Measurements from ENCODE around the gene KCNJ8. TPM values are rescaled to one million over a fixed set of nuclear protein-coding genes. Genes with fewer than 3 reads are reported as not detected.

KCNJ8 gene
- total and polyA plus RNA-seq, 10 of the 15 experiments (the other 5 are each of a cell fraction or from before 2014, with no cell fraction given): not detected

GRCh38 chr12:21814327-21814726, 39.8 kb upstream of the KCNJ8 start:
- 8% methylated on average over 2 of the region's 2 CpGs for WGBS (ENCODE audit: insufficient coverage, insufficient replicate concordance, low lambda C conversion rate, missing lambda C conversion rate)
- FAIRE-seq (no peak), DNase-seq (ENCODE audit: low read depth, low spot score) (no peak), ATAC-seq (no peak)
- POLR2A ChIA-PET: no interaction called here
- SMC1A ChIA-PET (ENCODE audit: uncharacterized antibody, unreplicated experiment): no interaction called here
- in situ Hi-C loops (cut with MboI): no loop called here
- no peak overlapping the region for H2AFZ ChIP-seq (ENCODE audit: control insufficient read depth, low read depth, low read length)
- TF ChIP-seq ESRRA (IDR thresholded peaks at IDR 0.05; ENCODE audit: low read length): no peak
- TF ChIP-seq RCOR1 (conservative IDR thresholded peaks at IDR 0.05; ENCODE audit: low read depth, low read length): no peak
- no peak for TF ChIP-seq NBN (IDR thresholded peaks at IDR 0.05)
- no peak for TF ChIP-seq NRF1 (conservative IDR thresholded peaks at IDR 0.05; ENCODE audit: low read depth, low read length)
- TF ChIP-seq MYC (IDR thresholded peaks at IDR 0.05; ENCODE audit: insufficient read depth, insufficient read length, insufficient replicate concordance, low read length, severe bottlenecking): no peak
- no peak for TF ChIP-seq BMI1 (IDR thresholded peaks at IDR 0.05; ENCODE audit: borderline replicate concordance)
- TF ChIP-seq NR2C2 (IDR thresholded peaks at IDR 0.05; ENCODE audit: borderline replicate concordance, control insufficient read depth, insufficient read length, low read depth): no peak
- TF ChIP-seq PBX3 (IDR thresholded peaks at IDR 0.05; ENCODE audit: insufficient replicate concordance, low read depth, low read length): no peak
- TF ChIP-seq RUNX3 (IDR thresholded peaks at IDR 0.05; ENCODE audit: low read length): no peak
- no peak for TF ChIP-seq ZZZ3 (IDR thresholded peaks at IDR 0.05; ENCODE audit: control insufficient read depth, insufficient read length, low read depth)
- no peak for TF ChIP-seq IKZF2 (IDR thresholded peaks at IDR 0.05)
- TF ChIP-seq ZNF274 (IDR thresholded peaks at IDR 0.05; ENCODE audit: insufficient read depth, insufficient read length): no peak
- H3K4me3 ChIP-seq: no peak overlapping the region
- H3K27ac ChIP-seq (ENCODE audit: control insufficient read depth, insufficient read depth): no peak overlapping the region
- RAD21 ChIA-PET (ENCODE audit: unreplicated experiment): no interaction called here
- no peak overlapping the region for H3K9ac ChIP-seq (ENCODE audit: control insufficient read depth, insufficient read depth, low read length)
- H3K27me3 ChIP-seq (replicated peaks in 1 of 2; ENCODE audit: control insufficient read depth in 2 of 2, insufficient read depth in 2 of 2, low read length in 1 of 2): no peaks in the 10 kb centered on the region
- H3K4me2 ChIP-seq (ENCODE audit: control insufficient read depth, insufficient read depth): no peak overlapping the region
- H3K79me2 ChIP-seq (ENCODE audit: control insufficient read depth, insufficient read depth, low read length): no peaks in the 10 kb centered on the region
- no peaks in the 10 kb centered on the region for H3K36me3 ChIP-seq (ENCODE audit: control insufficient read depth in 2 of 2, insufficient read depth in 2 of 2, low read length in 1 of 2)
- no peaks in the 10 kb centered on the region for H3K9me3 ChIP-seq (replicated peaks; ENCODE audit: control insufficient read depth, insufficient read depth, low read length)
- BruUV-seq (replicated peaks): no TSS peak
- H3K4me1 ChIP-seq (ENCODE audit: control insufficient read depth, insufficient read depth, low read length): no peaks in the 10 kb centered on the region
- CTCF ChIA-PET: no interaction called here
- H4K20me1 ChIP-seq (ENCODE audit: control insufficient read depth, insufficient read depth): no peaks in the 10 kb centered on the region
- intact Hi-C loops (cut with micrococcal nuclease; ENCODE audit: unreplicated experiment): no loop called here
